OCI-M2 (cell line): ENCODE data around the gene HRG.
"Not testable (repeated sequence)": the region's sequence is repeated elsewhere in the genome, so short reads cannot be mapped to it uniquely, and the experiment has no call there.

Source experiments
- DNase-seq: peaks from one replicate; lab custom pipeline; 2025; ENCODE audit not compliant: unreplicated experiment; lab: John Stamatoyannopoulos, UW

HRG gene

GRCh38 chr3:186665625-186666188 is at the start of gene HRG:
HRG (plus strand) TSS chr3:186666014; CDS start chr3:186666032, 18 bp downstream.
- no peak for DNase-seq

GRCh38 chr3:186616299-186616617 is 49.6 kb upstream of the HRG start:
- no peak for DNase-seq

DNA sequence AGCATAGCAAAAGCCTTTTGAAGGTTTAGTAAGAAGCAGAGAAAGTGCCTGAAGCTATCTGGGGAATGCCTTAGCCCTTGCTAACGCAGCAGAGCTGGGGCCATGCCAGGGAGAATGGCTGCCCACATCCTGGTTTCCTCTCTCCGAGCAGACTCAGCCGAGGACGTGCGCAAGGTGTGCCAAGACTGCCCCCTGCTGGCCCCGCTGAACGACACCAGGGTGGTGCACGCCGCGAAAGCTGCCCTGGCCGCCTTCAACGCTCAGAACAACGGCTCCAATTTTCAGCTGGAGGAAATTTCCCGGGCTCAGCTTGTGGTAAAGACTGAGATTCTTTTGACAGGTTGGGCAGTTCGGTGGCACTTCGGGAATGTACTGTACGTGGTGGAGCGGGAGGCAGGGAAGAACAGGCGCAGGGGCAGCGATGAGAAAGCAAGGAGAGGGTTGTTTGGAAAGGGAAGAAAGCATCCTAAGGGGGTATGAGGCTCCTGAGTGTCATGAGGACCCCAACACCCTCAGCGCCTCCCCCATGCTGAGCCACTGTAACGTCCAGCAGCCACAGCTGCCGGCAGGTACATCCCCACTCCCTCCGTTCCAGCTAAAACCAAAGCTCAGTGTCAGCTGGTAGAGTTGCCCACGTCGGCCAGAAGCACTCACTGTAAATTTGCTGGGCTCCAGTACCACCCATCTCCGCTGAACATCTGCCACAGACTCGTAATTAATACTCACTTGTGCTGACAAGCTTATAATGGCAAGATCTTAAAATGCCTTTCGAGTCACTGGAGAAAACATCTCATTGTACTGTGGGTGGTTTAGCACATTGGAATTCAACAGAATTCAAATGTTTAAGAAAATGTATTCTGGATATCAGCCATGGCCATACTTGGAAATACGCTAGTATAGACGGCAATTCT is 48.5 kb upstream of the HRG start:
- DNase-seq = no peak

DNA sequence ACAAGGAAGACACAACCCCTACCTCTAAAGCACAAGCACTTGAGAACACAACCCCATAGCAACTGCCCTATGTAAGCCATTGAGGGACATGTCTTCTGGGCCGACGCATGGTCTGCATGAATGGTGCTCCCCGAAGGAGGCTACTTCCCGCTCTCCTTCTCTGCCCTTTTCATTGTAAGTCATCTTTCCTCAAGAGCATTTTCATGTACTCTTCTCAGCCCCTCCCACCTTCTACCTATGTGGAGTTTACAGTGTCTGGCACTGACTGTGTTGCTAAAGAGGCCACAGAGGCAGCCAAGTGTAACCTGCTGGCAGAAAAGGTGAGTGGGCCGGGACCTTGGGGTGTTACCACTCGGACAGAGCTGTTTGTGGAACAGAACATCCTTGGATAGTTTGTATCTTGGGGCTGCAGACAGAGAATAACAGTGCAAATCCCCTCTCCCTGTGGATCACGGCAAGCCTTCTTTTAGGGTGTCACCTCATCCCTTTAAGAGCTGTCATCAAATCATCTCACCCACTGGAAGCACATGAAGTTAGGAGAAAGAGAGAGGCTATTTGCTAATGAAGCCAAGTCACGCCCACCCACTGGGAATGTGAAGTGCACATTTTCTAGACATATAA is 47.4 kb upstream of the HRG start:
- no peak for DNase-seq

DNA sequence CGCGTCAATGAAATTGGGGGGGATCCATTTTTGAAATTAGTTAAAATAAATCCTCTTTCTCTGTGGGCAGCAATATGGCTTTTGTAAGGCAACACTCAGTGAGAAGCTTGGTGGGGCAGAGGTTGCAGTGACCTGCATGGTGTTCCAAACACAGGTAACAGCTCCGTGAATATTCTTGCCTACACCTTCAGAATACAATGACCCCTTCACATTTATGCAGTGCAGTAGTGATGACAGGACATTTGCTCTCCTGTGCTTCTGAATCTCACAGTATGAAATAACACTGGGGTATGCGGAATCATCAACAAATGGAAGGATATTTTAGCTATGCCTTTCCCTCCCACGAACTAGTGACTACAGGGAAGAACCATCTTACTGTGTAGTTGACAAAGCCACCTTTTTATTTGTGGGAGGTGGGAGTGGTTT is 46.0 kb upstream of the HRG start:
- no peak for DNase-seq

DNA sequence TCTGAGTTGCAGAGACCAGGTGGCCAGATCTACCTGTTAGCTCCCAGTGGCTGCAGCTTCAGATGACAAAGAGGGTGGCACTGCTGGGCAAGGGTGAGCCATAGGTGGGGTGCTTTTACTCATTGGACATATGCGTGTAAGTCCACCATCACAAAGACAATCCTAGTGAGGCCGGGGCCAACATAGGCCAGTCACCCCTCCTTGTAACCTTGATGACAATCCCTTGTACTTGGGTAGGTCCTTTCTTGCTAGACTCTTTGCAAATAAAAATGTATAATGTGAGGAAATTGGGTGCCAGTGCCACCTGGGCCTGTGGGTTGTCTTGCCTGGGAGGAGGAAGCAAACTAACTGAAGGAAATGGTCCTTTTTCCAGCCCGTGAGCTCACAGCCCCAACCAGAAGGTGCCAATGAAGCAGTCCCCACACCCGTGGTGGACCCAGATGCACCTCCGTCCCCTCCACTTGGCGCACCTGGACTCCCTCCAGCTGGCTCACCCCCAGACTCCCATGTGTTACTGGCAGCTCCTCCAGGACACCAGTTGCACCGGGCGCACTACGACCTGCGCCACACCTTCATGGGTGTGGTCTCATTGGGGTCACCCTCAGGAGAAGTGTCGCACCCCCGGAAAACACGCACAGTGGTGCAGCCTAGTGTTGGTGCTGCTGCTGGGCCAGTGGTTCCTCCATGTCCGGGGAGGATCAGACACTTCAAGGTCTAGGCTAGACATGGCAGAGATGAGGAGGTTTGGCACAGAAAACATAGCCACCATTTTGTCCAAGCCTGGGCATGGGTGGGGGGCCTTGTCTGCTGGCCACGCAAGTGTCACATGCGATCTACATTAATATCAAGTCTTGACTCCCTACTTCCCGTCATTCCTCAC is 45.4 kb upstream of the HRG start:
- no peak for DNase-seq

GRCh38 chr3:186621894-186622650 is 43.7 kb upstream of the HRG start:
- DNase-seq = no peak

- DNase-seq = no peak
These were observed 43.0 kb upstream of the HRG start for GRCh38 chr3:186622651-186623310.

DNA sequence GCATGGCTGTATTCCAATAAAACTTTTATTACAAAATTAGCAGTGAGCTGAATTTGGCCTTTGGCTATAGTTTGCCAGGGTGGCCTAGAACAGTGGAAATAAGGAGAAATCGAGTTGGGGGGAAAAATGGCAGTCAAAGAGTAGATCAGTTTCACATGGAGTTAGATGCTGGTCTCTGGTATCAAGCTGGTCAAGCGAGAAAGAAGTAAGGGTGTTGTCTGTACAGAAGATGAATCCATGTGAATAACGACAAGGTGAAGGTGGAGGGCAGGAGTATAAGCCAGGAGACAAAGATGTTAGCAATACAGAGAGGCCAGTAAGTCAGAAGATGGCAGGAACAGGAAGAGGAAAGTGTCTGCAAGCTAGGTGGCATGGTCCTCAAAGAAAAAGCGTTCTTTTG is 41.2 kb upstream of the HRG start:
- no peak for DNase-seq

DNA sequence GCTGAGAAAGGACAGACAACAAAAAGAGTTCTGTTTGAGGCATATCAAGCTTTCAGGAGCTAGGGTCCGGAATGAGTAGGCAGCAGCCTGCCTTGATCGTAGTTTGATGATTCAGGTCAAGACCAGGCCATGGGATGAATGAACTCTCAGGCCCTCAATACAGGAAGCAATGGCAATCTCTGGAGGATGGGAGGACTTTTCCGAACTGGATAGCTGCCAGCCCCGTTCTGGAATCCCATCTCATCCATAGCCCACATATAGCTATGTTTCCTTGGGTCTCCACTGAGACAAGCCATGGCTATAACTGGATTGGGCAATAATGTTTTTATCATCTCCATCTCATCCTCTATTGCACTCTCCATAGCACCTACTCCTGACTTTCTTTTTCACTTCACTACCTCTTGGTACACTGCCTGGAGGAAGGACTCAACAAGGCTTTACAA is 40.2 kb upstream of the HRG start:
- no peak for DNase-seq

DNA sequence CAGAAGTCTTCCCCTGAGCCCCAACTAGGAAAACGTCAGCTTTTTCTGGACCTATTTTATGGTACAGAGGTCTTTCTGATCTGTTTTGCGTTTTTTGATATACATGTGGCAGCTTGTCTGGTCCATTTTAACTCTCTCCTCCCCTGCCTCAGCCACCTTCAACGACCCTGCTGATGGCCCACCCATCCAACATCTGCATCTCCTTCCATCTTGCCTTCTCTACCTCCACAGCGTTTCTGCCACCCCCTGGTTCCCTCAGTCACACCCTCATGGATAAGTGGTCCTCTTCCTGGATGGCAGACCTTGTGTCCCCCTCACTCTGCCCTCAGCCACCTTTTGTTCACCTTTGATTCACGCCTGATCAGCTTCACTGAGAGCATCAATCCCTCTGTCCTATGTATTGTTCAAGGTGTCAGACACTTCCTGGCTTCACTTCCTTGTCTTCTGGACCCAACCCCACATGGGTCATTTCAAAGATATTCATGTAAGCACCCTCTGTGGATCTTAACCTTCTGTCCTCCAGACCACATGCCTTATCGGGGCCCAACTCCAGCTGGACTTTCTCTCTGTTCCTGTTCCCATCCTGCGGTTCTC is 39.5 kb upstream of the HRG start:
- no peak for DNase-seq

DNA sequence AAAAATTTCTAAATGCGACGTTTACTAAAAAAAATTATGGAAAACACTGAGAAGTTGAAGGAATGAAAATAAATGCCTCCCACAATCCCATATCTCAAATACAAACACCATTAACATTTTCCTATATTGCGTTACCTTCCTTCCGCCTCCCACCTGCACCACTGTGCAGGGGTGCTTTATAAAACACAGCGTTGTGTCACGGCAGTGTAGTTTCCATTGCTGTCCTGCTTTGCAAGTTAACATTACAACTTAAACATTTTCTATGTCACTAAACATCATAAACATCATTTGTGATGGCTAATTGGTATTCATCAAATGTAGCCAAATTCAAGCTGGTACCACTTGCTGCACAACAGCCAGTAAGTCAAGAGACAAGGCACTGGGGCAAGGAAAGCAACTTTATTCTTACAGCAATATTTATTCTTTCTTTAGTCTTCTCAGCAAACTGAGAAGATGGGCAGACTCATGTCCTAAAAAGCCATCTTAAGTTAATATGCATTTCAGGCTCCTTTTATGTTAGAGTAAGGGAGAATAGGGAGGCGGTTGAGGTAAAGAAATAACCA is 37.9 kb upstream of the HRG start:
- DNase-seq = no peak

DNA sequence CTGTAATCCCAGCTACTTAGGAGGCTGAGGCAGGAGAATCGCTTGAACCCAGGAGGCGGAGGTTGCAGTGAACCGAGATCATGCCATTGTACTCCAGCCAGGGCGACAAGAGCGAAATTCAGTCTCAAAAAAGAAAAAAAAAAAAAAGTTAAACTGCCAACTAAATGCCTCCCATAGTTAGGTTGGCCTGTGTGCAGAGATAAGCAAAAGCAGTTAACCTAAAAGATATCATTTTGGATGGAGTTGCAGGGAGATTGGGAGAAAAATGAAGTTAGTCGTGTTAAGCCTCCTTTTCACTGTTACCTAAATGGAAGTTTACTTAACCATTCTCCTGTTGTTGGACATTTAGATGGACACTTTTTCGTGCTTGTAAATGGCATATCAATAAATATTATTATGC is 37.1 kb upstream of the HRG start:
- DNase-seq = no peak

DNA sequence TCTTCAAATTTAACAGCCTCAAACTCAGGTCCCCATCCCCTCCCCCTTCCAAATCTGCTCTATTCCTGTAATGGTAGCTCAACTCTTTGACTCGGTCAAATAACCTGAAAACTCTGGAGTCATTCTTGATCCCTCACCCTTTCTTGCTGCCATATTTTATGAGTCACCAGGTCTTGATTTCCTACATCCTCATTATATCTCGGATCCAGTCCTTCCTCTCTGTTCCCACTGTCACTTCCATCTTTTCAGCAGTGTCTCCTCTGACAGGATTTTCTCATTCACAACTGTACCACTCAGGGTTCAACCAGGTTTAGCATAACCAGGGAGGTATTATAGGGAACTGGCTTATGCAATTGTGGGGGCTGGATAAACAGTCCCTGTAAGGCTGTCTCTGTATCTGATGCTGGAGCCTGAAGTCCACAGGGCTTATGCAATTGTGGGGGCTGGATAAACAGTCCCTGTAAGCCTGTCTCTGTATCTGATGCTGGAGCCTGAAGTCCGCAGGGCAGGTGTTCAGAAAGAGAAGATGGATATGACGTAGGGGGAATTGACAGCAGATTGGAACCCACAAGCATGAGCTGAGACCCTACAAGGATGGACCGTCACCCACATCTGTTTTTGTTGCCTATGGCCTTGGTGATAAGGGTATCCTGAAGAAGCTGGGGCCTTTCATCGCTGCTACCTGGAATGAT is 34.7 kb upstream of the HRG start:
- no peak for DNase-seq

- DNase-seq = no peak
These were observed 32.3 kb upstream of the HRG start for GRCh38 chr3:186633481-186633880.

GRCh38 chr3:186634207-186634606 is 31.6 kb upstream of the HRG start:
- not testable (repeated sequence) for DNase-seq

GRCh38 chr3:186635532-186635931 is 30.3 kb upstream of the HRG start:
- no peak for DNase-seq

- no peak for DNase-seq
These were observed 29.3 kb upstream of the HRG start for GRCh38 chr3:186636536-186636935.

- no peak for DNase-seq
These were observed 28.1 kb upstream of the HRG start for GRCh38 chr3:186637686-186638085.
